ENCODE measurements around the gene SHB. TPM values are rescaled to one million over a fixed set of nuclear protein-coding genes. Genes with fewer than 3 reads are reported as not detected.
A peak's percentile ranks its signal among the peaks of the same experiment; 100 is the strongest.
"Not testable (repeated sequence)": the region's sequence is repeated elsewhere in the genome, so short reads cannot be mapped to it uniquely, and the experiment has no call there.

Gene SHB
- total RNA-seq, 1 donor from 2014 or later = 16.7 TPM

GRCh38 chr9:37967014-37967760 lies 101.8 kb downstream of the SHB start:
- Mint-ChIP-seq H3K36me3 (ENCODE audit: unreplicated experiment) (peaks cover 2% of the 10 kb centered on the region), H3K27me3 (ENCODE audit: unreplicated experiment) (no peaks in the 10 kb centered on the region), H3K4me3 (ENCODE audit: unreplicated experiment) (no peak overlapping the region), H3K27ac (ENCODE audit: unreplicated experiment) (peak overlapping the region; percentile 27), H3K9me3 (ENCODE audit: unreplicated experiment) (no peaks in the 10 kb centered on the region), H3K4me1 (ENCODE audit: unreplicated experiment) (peaks cover 53% of the 10 kb centered on the region)
- TF ChIP-seq CTCF (IDR thresholded peaks at IDR 0.05) = no peak
- no peak for DNase-seq (ENCODE audit: extremely low spot score, unreplicated experiment)

DNA sequence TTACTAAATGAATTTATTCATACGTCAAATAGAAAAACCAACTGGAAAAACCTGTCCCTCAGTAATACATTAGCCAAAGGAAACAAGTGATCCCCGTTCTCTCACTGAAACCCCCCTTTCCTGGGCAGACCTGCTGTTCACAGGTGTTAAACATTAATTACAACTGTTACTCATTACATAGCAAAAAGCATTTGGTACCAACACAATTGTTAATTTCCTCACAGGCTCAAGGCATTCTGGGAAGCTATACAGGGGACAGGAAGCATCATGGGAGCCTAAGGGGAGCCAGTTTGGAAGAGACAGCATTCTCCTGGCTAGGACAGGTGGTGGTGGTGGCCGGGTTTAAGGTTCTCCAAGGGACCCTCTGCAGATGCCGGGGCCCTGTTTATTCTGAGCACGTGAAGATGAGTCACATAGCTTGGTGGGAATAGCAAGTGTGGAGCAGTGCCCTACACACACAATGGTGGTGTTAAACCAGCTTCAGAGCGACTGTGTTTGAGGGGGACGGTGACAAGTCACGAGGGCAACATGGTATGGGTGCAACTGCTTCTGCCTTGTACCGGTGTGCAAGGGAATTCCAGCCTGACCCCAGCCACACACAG lies 102.5 kb downstream of the SHB start:
- Mint-ChIP-seq H3K4me3 (ENCODE audit: unreplicated experiment) (no peak overlapping the region), H3K27me3 (ENCODE audit: unreplicated experiment) (no peaks in the 10 kb centered on the region), H3K27ac (ENCODE audit: unreplicated experiment) (peak overlapping the region; percentile 98), H3K9me3 (ENCODE audit: unreplicated experiment) (no peaks in the 10 kb centered on the region), H3K4me1 (ENCODE audit: unreplicated experiment) (peaks cover 53% of the 10 kb centered on the region), H3K36me3 (ENCODE audit: unreplicated experiment) (peaks cover 2% of the 10 kb centered on the region)
- no peak for TF ChIP-seq CTCF (IDR thresholded peaks at IDR 0.05)
- DNase-seq (ENCODE audit: extremely low spot score, unreplicated experiment) = no peak

GRCh38 chr9:37965676-37966345 lies 103.2 kb downstream of the SHB start:
- Mint-ChIP-seq H3K4me1 (ENCODE audit: unreplicated experiment) (peaks cover 55% of the 10 kb centered on the region), H3K27ac (ENCODE audit: unreplicated experiment) (peak overlapping the region; percentile 98)
- H3K27me3 Mint-ChIP-seq (ENCODE audit: unreplicated experiment); H3K36me3 Mint-ChIP-seq (ENCODE audit: unreplicated experiment); H3K4me3 Mint-ChIP-seq (ENCODE audit: unreplicated experiment); DNase-seq (ENCODE audit: extremely low spot score, unreplicated experiment); H3K9me3 Mint-ChIP-seq (ENCODE audit: unreplicated experiment): not testable (repeated sequence)

- DNase-seq (ENCODE audit: extremely low spot score, unreplicated experiment) = no peak
- no peak overlapping the region for H3K4me3 Mint-ChIP-seq (ENCODE audit: unreplicated experiment)
- H3K27ac Mint-ChIP-seq (ENCODE audit: unreplicated experiment) = peak overlapping the region; percentile 98
- no peak for TF ChIP-seq CTCF (IDR thresholded peaks at IDR 0.05)
- H3K9me3 Mint-ChIP-seq (ENCODE audit: unreplicated experiment) = no peaks in the 10 kb centered on the region
- no peaks in the 10 kb centered on the region for H3K27me3 Mint-ChIP-seq (ENCODE audit: unreplicated experiment)
- peaks cover 55% of the 10 kb centered on the region for H3K4me1 Mint-ChIP-seq (ENCODE audit: unreplicated experiment)
- H3K36me3 Mint-ChIP-seq (ENCODE audit: unreplicated experiment) = peaks cover 2% of the 10 kb centered on the region
Observed at GRCh38 chr9:37965116-37965515, 103.9 kb downstream of the SHB start.

- no peaks in the 10 kb centered on the region for H3K27me3 Mint-ChIP-seq (ENCODE audit: unreplicated experiment)
- no peak for TF ChIP-seq CTCF (IDR thresholded peaks at IDR 0.05)
- H3K27ac Mint-ChIP-seq (ENCODE audit: unreplicated experiment) = peak overlapping the region; percentile 98
- H3K36me3 Mint-ChIP-seq (ENCODE audit: unreplicated experiment) = peaks cover 2% of the 10 kb centered on the region
- DNase-seq (ENCODE audit: extremely low spot score, unreplicated experiment) = no peak
- peaks cover 55% of the 10 kb centered on the region for H3K4me1 Mint-ChIP-seq (ENCODE audit: unreplicated experiment)
- H3K9me3 Mint-ChIP-seq (ENCODE audit: unreplicated experiment) = no peaks in the 10 kb centered on the region
- peak overlapping the region; percentile 37 for H3K4me3 Mint-ChIP-seq (ENCODE audit: unreplicated experiment)
Observed at GRCh38 chr9:37964740-37965081, 104.3 kb downstream of the SHB start.

Measured in osteocyte (in vitro differentiated cells).